ENCODE measurements around the gene NIP7. TPM values are rescaled to one million over a fixed set of nuclear protein-coding genes. Genes with fewer than 3 reads are reported as not detected.

NIP7 gene
- total and polyA plus RNA-seq, 2 of the 4 experiments (the other 2 are of a cell fraction): 14.0 to 28.3 TPM

Other genes starting within 250 kb of the NIP7 start
- 0.28 and 0.36 TPM in 2 replicates for gene HAS3, start 234.1 kb upstream of the NIP7 start, total RNA-seq (2012; rRNA removed)
- gene HAS3, start 234.1 kb upstream of the NIP7 start, polyA plus RNA-seq (2012; rRNA removed): 0.73 and 0.97 TPM in 2 replicates
- 40.8 and 47.1 TPM in 2 replicates for gene CHTF8, start 207.2 kb upstream of the NIP7 start, total RNA-seq (2012; rRNA removed)
- gene CHTF8, start 207.2 kb upstream of the NIP7 start, polyA plus RNA-seq (2012; rRNA removed): 95.6 and 122 TPM in 2 replicates
- 30.0 and 32.1 TPM in 2 replicates for gene UTP4, start 207.1 kb upstream of the NIP7 start, total RNA-seq (2012; rRNA removed)
- gene UTP4, start 207.1 kb upstream of the NIP7 start, polyA plus RNA-seq (2012; rRNA removed): 60.3 and 61.8 TPM in 2 replicates
- 47.5 and 58.0 TPM in 2 replicates for gene SNTB2, start 152.6 kb upstream of the NIP7 start, total RNA-seq (2012; rRNA removed)
- gene SNTB2, start 152.6 kb upstream of the NIP7 start, polyA plus RNA-seq (2012; rRNA removed): 23.5 and 24.8 TPM in 2 replicates
- gene VPS4A, start 28.4 kb upstream of the NIP7 start, total RNA-seq (2012; rRNA removed): 23.3 and 25.3 TPM in 2 replicates
- 23.3 and 25.2 TPM in 2 replicates for gene VPS4A, start 28.4 kb upstream of the NIP7 start, polyA plus RNA-seq (2012; rRNA removed)
- 4.5 and 7.5 TPM in 2 replicates for gene PDF, start 9.2 kb upstream of the NIP7 start, total RNA-seq (2012; rRNA removed)
- 6.4 and 7.6 TPM in 2 replicates for gene PDF, start 9.2 kb upstream of the NIP7 start, polyA plus RNA-seq (2012; rRNA removed)
- 19.4 and 26.2 TPM in 2 replicates for gene COG8, start 208 bp upstream of the NIP7 start, total RNA-seq (2012; rRNA removed)
- gene COG8, start 208 bp upstream of the NIP7 start, polyA plus RNA-seq (2012; rRNA removed): 22.8 and 23.4 TPM in 2 replicates
- gene TMED6, start 12.0 kb downstream of the NIP7 start, total RNA-seq (2012; rRNA removed): not detected in 2 replicates
- 0.10 and 0.20 TPM in 2 replicates for gene TMED6, start 12.0 kb downstream of the NIP7 start, polyA plus RNA-seq (2012; rRNA removed)
- 9.0 and 9.2 TPM in 2 replicates for gene TERF2, start 46.2 kb downstream of the NIP7 start, total RNA-seq (2012; rRNA removed)
- 13.8 and 15.2 TPM in 2 replicates for gene TERF2, start 46.2 kb downstream of the NIP7 start, polyA plus RNA-seq (2012; rRNA removed)
- 102 and 106 TPM in 2 replicates for gene CYB5B, start 84.8 kb downstream of the NIP7 start, total RNA-seq (2012; rRNA removed)
- 76.1 and 100 TPM in 2 replicates for gene CYB5B, start 84.8 kb downstream of the NIP7 start, polyA plus RNA-seq (2012; rRNA removed)
- gene NFAT5, start 226.2 kb downstream of the NIP7 start, total RNA-seq (2012; rRNA removed): 16.9 and 20.1 TPM in 2 replicates
- 10.8 and 10.9 TPM in 2 replicates for gene NFAT5, start 226.2 kb downstream of the NIP7 start, polyA plus RNA-seq (2012; rRNA removed)

All from IMR-90 (cell line).